BLaER1 (cell line): Measurements from ENCODE around the gene SC5D.
A peak's percentile ranks its signal among the peaks of the same experiment; 100 is the strongest.

Experiments
- H3K27ac ChIP-seq: shearing (Covaris generic); formaldehyde crosslinking; 2 replicates; pipeline ENCODE4 v1.8.1; 2022
- H3K27me3 ChIP-seq: shearing (Covaris generic); formaldehyde crosslinking; 2 replicates; pipeline ENCODE4 v1.8.1; 2022
- H3K36me3 ChIP-seq: shearing (Covaris generic); formaldehyde crosslinking; 2 replicates; pipeline ENCODE4 v1.8.1; 2022
- H3K4me1 ChIP-seq: shearing (Covaris generic); formaldehyde crosslinking; 2 replicates; pipeline ENCODE4 v1.8.1; 2022
- H3K4me2 ChIP-seq: shearing (Covaris generic); formaldehyde crosslinking; 2 replicates; pipeline ENCODE4 v1.8.1; 2022
- H3K4me3 ChIP-seq: shearing (Covaris generic); formaldehyde crosslinking; 2 replicates; pipeline ENCODE4 v1.8.1; 2022
- H3K9ac ChIP-seq: shearing (Covaris generic); formaldehyde crosslinking; 2 replicates; pipeline ENCODE4 v1.8.1; 2022
- H3K9me3 ChIP-seq: shearing (Covaris generic); formaldehyde crosslinking; 2 replicates; pipeline ENCODE4 v1.8.1; 2022
- H4K20me1 ChIP-seq: shearing (Covaris generic); formaldehyde crosslinking; 2 replicates; pipeline ENCODE4 v1.8.1; 2022
- Cebpa-rat ChIP-seq: shearing (Covaris generic); IDR thresholded peaks from 2 replicates; pipeline ENCODE4 v1.8.1; 2022

Gene SC5D, protein sequence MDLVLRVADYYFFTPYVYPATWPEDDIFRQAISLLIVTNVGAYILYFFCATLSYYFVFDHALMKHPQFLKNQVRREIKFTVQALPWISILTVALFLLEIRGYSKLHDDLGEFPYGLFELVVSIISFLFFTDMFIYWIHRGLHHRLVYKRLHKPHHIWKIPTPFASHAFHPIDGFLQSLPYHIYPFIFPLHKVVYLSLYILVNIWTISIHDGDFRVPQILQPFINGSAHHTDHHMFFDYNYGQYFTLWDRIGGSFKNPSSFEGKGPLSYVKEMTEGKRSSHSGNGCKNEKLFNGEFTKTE

GRCh38 chr11:121292495-121293287, at the start of gene SC5D:
TSS of gene SC5D (plus strand) at chr11:121292771. CDS start at chr11:121303376, 10,605 bp downstream.
- no peaks in the 10 kb centered on the region for H3K9me3 ChIP-seq
- H3K4me3 ChIP-seq: peak within 1 kb of the TSS; percentile 78
- peaks cover 17% of the 10 kb centered on the region; the same call in 1 of the 2 replicates for H3K36me3 ChIP-seq
- H3K27me3 ChIP-seq: no peaks in the 10 kb centered on the region
- peak within 1 kb of the TSS; percentile 85 for H3K9ac ChIP-seq
- TF ChIP-seq Cebpa-rat: no peak
- H3K4me1 ChIP-seq: peaks cover 22% of the 10 kb centered on the region
- peak within 1 kb of the TSS; percentile 94 for H3K4me2 ChIP-seq
- H4K20me1 ChIP-seq: peaks cover 44% of the 10 kb centered on the region
- peak within 1 kb of the TSS; percentile 79 for H3K27ac ChIP-seq

- Histone ChIP-seq H3K9me3 (no peaks in the 10 kb centered on the region), H3K4me3 (no peak overlapping the region), H3K9ac (no peak overlapping the region), H3K4me1 (0 out of 2 replicates have a peak, but pooled peaks cover 5% of the 10 kb centered on the region), H3K27ac (no peak overlapping the region), H3K36me3 (no peaks in the 10 kb centered on the region), H3K4me2 (no peak overlapping the region), H3K27me3 (no peaks in the 10 kb centered on the region), H4K20me1 (no peaks in the 10 kb centered on the region)
- TF ChIP-seq Cebpa-rat: no peak
These were observed 47.7 kb upstream of the SC5D start for GRCh38 chr11:121244884-121245283.

DNA sequence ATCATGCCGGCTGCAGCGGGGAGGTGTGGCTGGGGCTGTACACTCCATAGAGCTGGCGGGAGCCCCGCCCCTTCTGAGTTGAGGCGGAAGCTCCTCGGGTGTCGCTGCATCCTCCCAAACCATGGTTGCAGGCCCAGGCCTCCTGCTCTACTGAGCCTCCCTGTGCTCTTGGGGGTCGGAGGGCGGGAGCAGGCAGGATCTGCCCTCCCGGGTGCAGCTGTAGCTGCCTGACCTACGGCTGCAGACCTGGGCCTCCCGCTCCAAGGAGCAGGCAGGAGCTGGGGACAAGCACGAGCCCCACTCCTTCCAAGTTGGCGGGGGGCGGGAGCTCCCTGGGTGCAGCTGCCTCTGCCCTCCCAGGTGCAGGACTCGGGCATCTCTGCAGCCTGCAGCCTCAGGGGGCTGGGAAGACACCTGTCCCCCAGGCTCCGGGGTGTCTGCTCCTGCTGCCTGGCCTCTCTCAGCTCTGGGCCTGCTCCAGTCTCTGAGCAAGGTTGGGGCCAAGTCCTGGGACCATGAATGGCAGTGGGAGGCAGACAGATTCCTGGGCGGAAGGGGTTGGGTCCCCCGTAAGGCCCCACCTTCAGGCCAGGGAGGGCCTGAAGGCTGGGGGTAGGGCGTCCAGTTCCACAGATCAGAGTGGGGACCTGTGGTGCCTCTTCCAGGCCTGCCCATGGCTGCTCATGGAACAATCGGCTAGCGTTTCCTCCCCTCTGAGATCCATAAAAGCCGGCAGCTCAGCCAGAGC, 46.4 kb upstream of the SC5D start:
- H3K9me3 ChIP-seq: no peaks in the 10 kb centered on the region
- H3K4me1 ChIP-seq: 0 out of 2 replicates have a peak, but pooled peaks cover 5% of the 10 kb centered on the region
- H3K4me2 ChIP-seq: no peak overlapping the region
- H3K4me3 ChIP-seq: no peak overlapping the region
- H3K27me3 ChIP-seq: no peaks in the 10 kb centered on the region
- no peaks in the 10 kb centered on the region for H3K36me3 ChIP-seq
- no peak overlapping the region for H3K9ac ChIP-seq
- H3K27ac ChIP-seq: no peak overlapping the region
- H4K20me1 ChIP-seq: no peaks in the 10 kb centered on the region
- no peak for TF ChIP-seq Cebpa-rat

- H3K9ac ChIP-seq: no peak overlapping the region
- no peaks in the 10 kb centered on the region for H3K27me3 ChIP-seq
- no peak overlapping the region for H3K27ac ChIP-seq
- H3K4me3 ChIP-seq: no peak overlapping the region
- no peaks in the 10 kb centered on the region for H3K36me3 ChIP-seq
- H3K4me2 ChIP-seq: no peak overlapping the region
- H4K20me1 ChIP-seq: no peaks in the 10 kb centered on the region
- H3K4me1 ChIP-seq: 0 out of 2 replicates have a peak, but pooled peaks cover 3% of the 10 kb centered on the region
- no peak for TF ChIP-seq Cebpa-rat
- H3K9me3 ChIP-seq: no peaks in the 10 kb centered on the region
These were observed 45.9 kb upstream of the SC5D start for GRCh38 chr11:121246769-121247035.

DNA sequence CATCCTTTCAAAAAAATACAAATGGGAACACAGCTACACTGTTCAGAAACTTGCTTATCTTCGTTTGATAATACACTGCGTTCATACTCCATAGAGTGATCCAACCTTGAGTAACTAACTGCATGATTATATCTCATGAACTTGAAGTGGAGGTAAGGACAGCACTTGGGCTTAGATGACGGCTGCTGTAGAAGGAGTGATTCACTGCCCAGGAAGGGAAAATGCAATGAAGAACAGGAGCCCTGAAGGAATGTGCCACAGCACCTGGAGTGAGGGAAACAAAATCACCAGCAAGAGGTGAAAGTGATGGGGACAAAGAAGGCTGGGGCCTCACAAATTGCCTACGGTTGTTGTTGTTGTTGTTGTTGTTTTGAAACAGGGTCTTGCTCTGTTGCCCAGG, 44.1 kb upstream of the SC5D start:
- Histone ChIP-seq H3K27ac (no peak overlapping the region), H3K9me3 (no peaks in the 10 kb centered on the region), H3K4me2 (no peak overlapping the region), H3K27me3 (no peaks in the 10 kb centered on the region), H3K9ac (no peak overlapping the region), H3K36me3 (no peaks in the 10 kb centered on the region), H3K4me1 (no peaks in the 10 kb centered on the region), H4K20me1 (no peaks in the 10 kb centered on the region), H3K4me3 (no peak overlapping the region)
- TF ChIP-seq Cebpa-rat: no peak

- H3K4me3 ChIP-seq: no peak overlapping the region
- H3K9ac ChIP-seq: no peak overlapping the region
- TF ChIP-seq Cebpa-rat: no peak
- H3K36me3 ChIP-seq: no peaks in the 10 kb centered on the region
- no peaks in the 10 kb centered on the region for H3K4me1 ChIP-seq
- H3K27ac ChIP-seq: no peak overlapping the region
- H3K27me3 ChIP-seq: no peaks in the 10 kb centered on the region
- no peaks in the 10 kb centered on the region for H4K20me1 ChIP-seq
- H3K9me3 ChIP-seq: no peaks in the 10 kb centered on the region
- no peak overlapping the region for H3K4me2 ChIP-seq
These were observed 43.4 kb upstream of the SC5D start for GRCh38 chr11:121249039-121249663.

DNA sequence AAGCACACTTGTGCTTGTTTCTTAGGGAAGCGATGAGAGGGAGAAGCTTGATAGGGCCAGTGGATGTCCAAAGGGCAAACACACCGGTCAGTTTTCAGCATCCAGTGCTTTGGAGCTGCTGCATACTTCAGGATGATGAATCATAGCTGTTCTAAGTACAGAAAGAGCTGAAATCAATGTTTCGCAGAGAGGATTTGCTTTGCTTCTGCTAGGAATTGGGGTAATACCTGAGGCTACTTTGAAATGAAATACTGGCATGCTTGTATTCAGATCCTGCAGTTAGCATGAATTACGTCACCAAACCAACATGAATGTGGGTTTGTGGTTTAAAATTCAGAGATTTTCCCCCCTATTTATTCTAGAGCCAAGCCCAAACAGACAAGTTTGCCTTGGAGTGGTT, 41.7 kb upstream of the SC5D start:
- Histone ChIP-seq H3K27me3 (no peaks in the 10 kb centered on the region), H3K36me3 (no peaks in the 10 kb centered on the region), H3K4me3 (no peak overlapping the region), H3K4me1 (no peaks in the 10 kb centered on the region), H4K20me1 (no peaks in the 10 kb centered on the region), H3K9ac (no peak overlapping the region), H3K9me3 (no peaks in the 10 kb centered on the region), H3K27ac (no peak overlapping the region), H3K4me2 (no peak overlapping the region)
- no peak for TF ChIP-seq Cebpa-rat

DNA sequence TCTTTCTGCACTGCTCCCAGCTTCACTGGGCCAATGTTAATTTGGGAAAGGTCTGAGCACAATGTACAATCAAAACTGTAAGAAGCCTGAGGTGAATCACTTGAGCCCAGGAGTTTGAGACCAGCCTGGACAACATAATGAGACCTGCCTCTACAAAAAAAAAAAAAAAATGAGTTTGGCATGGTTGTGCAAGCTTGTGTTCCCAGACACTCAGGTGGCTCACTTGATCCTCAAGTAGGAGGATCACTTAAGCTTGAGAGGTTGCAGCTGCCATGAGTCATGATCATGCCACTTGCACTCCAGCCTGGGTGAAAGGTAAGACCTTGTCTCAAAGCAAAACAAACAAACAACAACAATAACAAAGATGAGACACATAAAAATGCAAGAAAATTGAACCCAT, 38.6 kb upstream of the SC5D start:
- H3K9ac ChIP-seq: no peak overlapping the region
- H4K20me1 ChIP-seq: no peaks in the 10 kb centered on the region
- H3K9me3 ChIP-seq: no peaks in the 10 kb centered on the region
- no peaks in the 10 kb centered on the region for H3K4me1 ChIP-seq
- no peaks in the 10 kb centered on the region for H3K36me3 ChIP-seq
- H3K27me3 ChIP-seq: no peaks in the 10 kb centered on the region
- no peak overlapping the region for H3K4me3 ChIP-seq
- no peak overlapping the region for H3K27ac ChIP-seq
- TF ChIP-seq Cebpa-rat: no peak
- H3K4me2 ChIP-seq: no peak overlapping the region

DNA sequence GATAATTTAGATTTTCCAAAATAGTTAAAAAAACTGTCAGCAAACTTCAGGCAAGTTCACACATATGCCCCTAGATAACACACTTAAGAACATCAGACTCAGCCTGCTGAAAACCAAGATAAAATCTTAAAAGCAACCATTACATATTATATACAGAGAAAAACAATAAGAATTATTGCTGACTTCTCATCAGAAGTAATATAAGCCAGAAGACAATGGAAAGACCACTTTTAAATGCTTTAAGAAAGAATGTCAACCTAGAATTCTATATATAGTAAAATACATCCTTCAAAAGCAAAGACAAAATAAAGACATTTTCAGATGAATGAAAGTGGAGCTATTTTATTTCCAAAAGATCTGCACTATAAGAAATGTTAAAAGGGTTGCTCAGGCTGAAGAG, 37.8 kb upstream of the SC5D start:
- H3K4me1 ChIP-seq: no peaks in the 10 kb centered on the region
- no peaks in the 10 kb centered on the region for H3K27me3 ChIP-seq
- H3K27ac ChIP-seq: no peak overlapping the region
- H4K20me1 ChIP-seq: no peaks in the 10 kb centered on the region
- H3K36me3 ChIP-seq: no peaks in the 10 kb centered on the region
- H3K4me3 ChIP-seq: no peak overlapping the region
- H3K9me3 ChIP-seq: no peaks in the 10 kb centered on the region
- no peak overlapping the region for H3K4me2 ChIP-seq
- no peak for TF ChIP-seq Cebpa-rat
- H3K9ac ChIP-seq: no peak overlapping the region
